Measurements from ENCODE around the gene DNAJB9.
A peak's percentile ranks its signal among the peaks of the same experiment; 100 is the strongest.

Gene DNAJB9

DNA sequence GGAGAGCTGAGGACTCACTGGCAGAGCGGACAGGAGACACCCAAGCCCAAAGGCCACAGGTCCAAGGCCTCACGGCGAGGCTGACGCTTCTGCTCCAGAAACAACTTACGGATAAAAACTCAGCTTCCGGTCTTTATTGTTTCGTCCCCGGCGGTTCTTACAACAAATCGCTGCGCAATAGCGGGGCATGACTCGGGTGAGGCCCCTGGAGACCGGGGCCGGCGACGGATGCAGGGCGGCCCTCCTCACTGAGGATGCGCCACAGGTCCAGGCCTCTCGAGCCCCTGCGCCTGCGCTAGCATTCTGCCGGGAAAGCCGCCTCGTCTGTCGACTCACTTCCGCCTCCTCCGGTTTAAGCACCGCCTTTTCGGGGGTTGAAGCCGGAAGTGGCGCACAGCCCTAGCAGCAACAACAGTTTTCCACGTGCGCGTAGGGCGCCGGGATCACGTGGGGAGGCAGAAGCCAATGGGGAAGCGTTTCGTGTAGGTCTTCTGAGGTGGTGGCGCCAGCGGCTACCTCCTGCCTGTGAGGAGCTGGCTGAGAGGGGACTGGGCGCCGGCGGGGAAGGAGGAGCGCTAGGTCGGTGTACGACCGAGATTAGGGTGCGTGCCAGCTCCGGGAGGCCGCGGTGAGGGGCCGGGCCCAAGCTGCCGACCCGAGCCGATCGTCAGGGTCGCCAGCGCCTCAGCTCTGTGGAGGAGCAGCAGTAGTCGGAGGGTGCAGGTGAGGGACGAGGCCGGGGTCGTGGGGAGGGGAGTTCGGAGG is at the start of gene DNAJB9, which contains the start of gene THAP5:
TSS of gene DNAJB9 (plus strand) at position 494 of the 765 bp plus-strand sequence. CDS start 1,853 bp downstream, outside the sequence.
TSS of gene THAP5 (minus strand) at position 326 of the 765 bp plus-strand sequence. CDS start at position 189, 137 bp downstream.
- DNase-seq (ENCODE audit: low read depth) = peak; percentile 99
- in situ Hi-C loops (cut with HindIII; ENCODE audit: low sequenced_read_pairs) = no loop called here
- no peak for TF ChIP-seq CTCF (IDR thresholded peaks at IDR 0.05; ENCODE audit: low read depth, low read length, missing control alignments)
- H3K4me3 ChIP-seq (ENCODE audit: low read depth, low read length) = peak within 1 kb of the TSS; percentile 77

- no peak for DNase-seq (ENCODE audit: low read depth)
- TF ChIP-seq CTCF (IDR thresholded peaks at IDR 0.05; ENCODE audit: low read depth, low read length, missing control alignments) = no peak
- in situ Hi-C loops (cut with HindIII; ENCODE audit: low sequenced_read_pairs) = no loop called here
- H3K4me3 ChIP-seq (ENCODE audit: low read depth, low read length) = no peak overlapping the region
Observed at GRCh38 chr7:108522780-108523179, 46.9 kb upstream of the DNAJB9 start.

GRCh38 chr7:108525327-108525984 is 44.2 kb upstream of the DNAJB9 start:
- H3K4me3 ChIP-seq (ENCODE audit: low read depth, low read length) = peak overlapping the region; percentile 83
- in situ Hi-C loops (cut with HindIII; ENCODE audit: low sequenced_read_pairs) = no loop called here
- DNase-seq (ENCODE audit: low read depth) = peak; percentile 49
- no peak for TF ChIP-seq CTCF (IDR thresholded peaks at IDR 0.05; ENCODE audit: low read depth, low read length, missing control alignments)

GRCh38 chr7:108525985-108526767 is 43.5 kb upstream of the DNAJB9 start, which contains the start of gene PNPLA8:
Gene PNPLA8 (minus strand): TSS chr7:108526135. CDS start chr7:108515491, 10,644 bp downstream.
- no peak for TF ChIP-seq CTCF (IDR thresholded peaks at IDR 0.05; ENCODE audit: low read depth, low read length, missing control alignments)
- DNase-seq (ENCODE audit: low read depth) = peak; percentile 98
- in situ Hi-C loops (cut with HindIII; ENCODE audit: low sequenced_read_pairs) = no loop called here
- peak within 1 kb of the TSS; percentile 83 for H3K4me3 ChIP-seq (ENCODE audit: low read depth, low read length)

DNA sequence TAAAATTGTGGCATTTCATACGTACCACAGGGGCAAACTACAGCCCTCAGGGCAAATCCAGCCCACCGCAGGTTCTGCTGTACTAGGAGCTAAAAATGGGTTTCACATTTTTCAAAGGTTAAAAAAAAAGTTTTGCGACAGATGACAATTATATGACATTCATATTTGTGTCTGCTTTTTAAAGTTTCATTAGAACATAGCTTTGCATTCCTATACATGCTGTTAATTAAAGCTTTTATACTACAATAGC is 43.0 kb upstream of the DNAJB9 start:
- DNase-seq (ENCODE audit: low read depth) = no peak
- in situ Hi-C loops (cut with HindIII; ENCODE audit: low sequenced_read_pairs) = no loop called here
- TF ChIP-seq CTCF (IDR thresholded peaks at IDR 0.05; ENCODE audit: low read depth, low read length, missing control alignments) = no peak
- H3K4me3 ChIP-seq (ENCODE audit: low read depth, low read length) = peak overlapping the region; percentile 83

DNA sequence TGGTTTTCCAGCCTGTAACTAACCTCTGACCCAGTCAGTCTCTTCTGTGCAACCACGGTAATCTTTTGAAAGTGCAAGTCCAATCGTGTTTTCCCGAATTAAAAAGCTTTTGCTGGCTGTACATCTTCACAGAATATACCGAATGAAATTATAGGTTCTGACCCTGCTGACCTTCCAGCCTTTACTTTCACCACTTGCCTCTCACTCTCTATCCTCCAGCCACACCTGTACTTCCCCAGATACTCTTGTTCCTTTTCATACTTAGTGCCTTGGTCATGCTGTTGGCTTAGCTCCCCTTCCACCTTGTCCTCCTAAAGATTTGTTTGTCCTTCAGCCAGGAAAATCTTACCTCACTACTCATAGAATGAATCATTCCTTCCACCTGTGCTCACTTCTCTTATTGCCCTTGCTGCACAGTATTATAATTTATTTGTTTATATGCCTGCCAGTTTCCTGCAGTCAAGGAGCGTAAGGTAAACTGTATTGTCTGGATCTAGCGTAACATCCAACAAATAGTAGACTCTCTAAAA is 41.4 kb upstream of the DNAJB9 start:
- in situ Hi-C loops (cut with HindIII; ENCODE audit: low sequenced_read_pairs) = no loop called here

More for the DNA sequence above, 41.4 kb upstream of the DNAJB9 start:
- DNase-seq (ENCODE audit: low read depth) = no peak
- H3K4me3 ChIP-seq (ENCODE audit: low read depth, low read length) = no peak overlapping the region
- no peak for TF ChIP-seq CTCF (IDR thresholded peaks at IDR 0.05; ENCODE audit: low read depth, low read length, missing control alignments)
